NOMO-1 treated with dmso at 0.1 percent for 144 hours (cell line): Measurements from ENCODE around the gene AUTS2.
A peak's percentile ranks its signal among the peaks of the same experiment; 100 is the strongest.

Source experiments
- DNase-seq: peaks from one replicate; lab custom pipeline; 2025; ENCODE audit not compliant: unreplicated experiment; lab: John Stamatoyannopoulos, UW

The AUTS2 gene

GRCh38 chr7:70660154-70660818 is 1062.0 kb downstream of the AUTS2 start:
- no peak for DNase-seq

- DNase-seq = no peak
These were observed 1062.5 kb downstream of the AUTS2 start for GRCh38 chr7:70660819-70661191.

- no peak for DNase-seq
These were observed 1065.4 kb downstream of the AUTS2 start for GRCh38 chr7:70663680-70664079.

GRCh38 chr7:70665997-70666396 is 1067.7 kb downstream of the AUTS2 start:
- DNase-seq = no peak

- no peak for DNase-seq
These were observed 1069.1 kb downstream of the AUTS2 start for GRCh38 chr7:70667406-70667805.

GRCh38 chr7:70668606-70669358 is 1070.5 kb downstream of the AUTS2 start:
- no peak for DNase-seq

GRCh38 chr7:70669854-70670253 is 1071.6 kb downstream of the AUTS2 start:
- no peak for DNase-seq

- no peak for DNase-seq
These were observed 1072.0 kb downstream of the AUTS2 start for GRCh38 chr7:70670288-70670687.

- no peak for DNase-seq
These were observed 1075.7 kb downstream of the AUTS2 start for GRCh38 chr7:70673778-70674570.

GRCh38 chr7:70674571-70675010 is 1076.3 kb downstream of the AUTS2 start:
- DNase-seq = no peak

- no peak for DNase-seq
These were observed 1078.0 kb downstream of the AUTS2 start for GRCh38 chr7:70676243-70676642.

- DNase-seq = peak; percentile 82
These were observed 1080.5 kb downstream of the AUTS2 start for GRCh38 chr7:70678621-70679251.

- no peak for DNase-seq
These were observed 1081.4 kb downstream of the AUTS2 start for GRCh38 chr7:70679661-70680060.

- no peak for DNase-seq
These were observed 1082.0 kb downstream of the AUTS2 start for GRCh38 chr7:70680306-70680705.

- DNase-seq = no peak
These were observed 1082.6 kb downstream of the AUTS2 start for GRCh38 chr7:70680743-70681468.

GRCh38 chr7:70681469-70682350 is 1083.4 kb downstream of the AUTS2 start:
- DNase-seq = no peak

GRCh38 chr7:70684173-70684572 is 1085.9 kb downstream of the AUTS2 start:
- DNase-seq = no peak

- DNase-seq = no peak
These were observed 1095.0 kb downstream of the AUTS2 start for GRCh38 chr7:70693321-70693685.

- DNase-seq = peak; percentile 34
These were observed 1095.6 kb downstream of the AUTS2 start for GRCh38 chr7:70693686-70694433.
